Kidney epithelial cell (primary cell): ENCODE results near the gene YARS1. TPM values are rescaled to one million over a fixed set of nuclear protein-coding genes. Genes with fewer than 3 reads are reported as not detected.

ENCODE experiments used
- DNase-seq: peaks from one replicate; pipeline ENCODE4 v3.0.0-alpha.2; 2010; ENCODE audit warnings: low read depth
- H3K27me3 ChIP-seq: 2 replicates; pipeline ENCODE4 v1.6.0; 2011; ENCODE audit warnings: low read length; ENCODE audit not compliant: control insufficient read depth, insufficient read depth
- H3K36me3 ChIP-seq: 2 replicates; pipeline ENCODE4 v1.5.1; 2011; ENCODE audit warnings: low read length; ENCODE audit not compliant: control insufficient read depth, insufficient read depth
- H3K4me3 ChIP-seq: 2 replicates; pipeline ENCODE4 v1.5.1; 2011; ENCODE audit warnings: low read depth, mild to moderate bottlenecking, control low read depth, low read length
- total RNA-seq: library from RNA; depleted of rRNA; stranded (reverse); fragments of >200 nt; gene quantifications from 2 replicates; pipeline ENCODE4 v1.2.3, GENCODE V29; 2015
- TF ChIP-seq, protein P1 (sequence below): IDR thresholded peaks from 2 replicates; pipeline ENCODE4 v1.5.1; 2011; ENCODE audit warnings: mild to moderate bottlenecking, moderate library complexity, low read length, control low read depth, inconsistent platforms; ENCODE audit not compliant: insufficient read depth, poor library complexity, severe bottlenecking

The YARS1 gene
- total RNA-seq, 1 donor from 2014 or later, result 167 TPM

DNA sequence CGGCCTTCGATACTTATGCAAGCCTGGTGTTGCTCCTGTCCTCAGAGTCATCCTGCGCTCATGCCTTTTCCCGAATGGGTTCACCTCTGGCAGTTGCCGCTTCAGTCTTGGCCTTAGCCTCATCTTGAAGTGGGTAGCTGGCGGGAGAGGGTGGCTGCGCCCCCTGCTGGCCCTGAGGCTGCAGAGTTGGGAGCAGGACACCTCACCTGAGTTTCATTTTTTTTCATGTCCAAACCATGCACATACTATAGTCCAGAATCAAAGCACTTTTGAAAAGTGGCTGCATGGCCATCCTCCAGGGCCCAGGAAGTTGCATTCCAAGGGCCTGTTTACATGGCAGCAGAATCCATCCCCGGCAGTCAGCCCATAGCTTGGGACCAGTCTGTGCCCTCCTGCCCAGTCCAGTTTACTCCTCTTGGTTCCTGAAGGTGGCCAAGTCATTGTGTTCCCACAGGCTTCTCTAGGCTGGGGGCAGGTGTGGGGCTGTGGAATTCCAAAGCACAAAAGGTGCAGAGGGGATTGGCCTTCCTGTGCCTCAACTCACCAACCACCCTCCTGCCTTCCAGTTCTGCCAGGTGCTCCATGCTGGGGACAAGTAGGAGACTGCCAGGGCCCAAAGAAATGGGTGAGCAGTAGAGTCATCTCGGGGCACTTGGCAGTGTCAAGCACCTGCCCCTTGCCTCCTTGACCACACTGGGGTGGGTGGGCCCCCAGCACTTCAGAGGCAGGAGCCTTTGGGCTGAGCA, 44.0 kb downstream of the YARS1 start:
- Histone ChIP-seq H3K27me3 (no peaks in the 10 kb centered on the region), H3K36me3 (peaks cover 6% of the 10 kb centered on the region), H3K4me3 (no peak overlapping the region)
- TF ChIP-seq, protein P1, sequence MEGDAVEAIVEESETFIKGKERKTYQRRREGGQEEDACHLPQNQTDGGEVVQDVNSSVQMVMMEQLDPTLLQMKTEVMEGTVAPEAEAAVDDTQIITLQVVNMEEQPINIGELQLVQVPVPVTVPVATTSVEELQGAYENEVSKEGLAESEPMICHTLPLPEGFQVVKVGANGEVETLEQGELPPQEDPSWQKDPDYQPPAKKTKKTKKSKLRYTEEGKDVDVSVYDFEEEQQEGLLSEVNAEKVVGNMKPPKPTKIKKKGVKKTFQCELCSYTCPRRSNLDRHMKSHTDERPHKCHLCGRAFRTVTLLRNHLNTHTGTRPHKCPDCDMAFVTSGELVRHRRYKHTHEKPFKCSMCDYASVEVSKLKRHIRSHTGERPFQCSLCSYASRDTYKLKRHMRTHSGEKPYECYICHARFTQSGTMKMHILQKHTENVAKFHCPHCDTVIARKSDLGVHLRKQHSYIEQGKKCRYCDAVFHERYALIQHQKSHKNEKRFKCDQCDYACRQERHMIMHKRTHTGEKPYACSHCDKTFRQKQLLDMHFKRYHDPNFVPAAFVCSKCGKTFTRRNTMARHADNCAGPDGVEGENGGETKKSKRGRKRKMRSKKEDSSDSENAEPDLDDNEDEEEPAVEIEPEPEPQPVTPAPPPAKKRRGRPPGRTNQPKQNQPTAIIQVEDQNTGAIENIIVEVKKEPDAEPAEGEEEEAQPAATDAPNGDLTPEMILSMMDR, result peak; percentile 97
- DNase-seq, result no peak

DNA sequence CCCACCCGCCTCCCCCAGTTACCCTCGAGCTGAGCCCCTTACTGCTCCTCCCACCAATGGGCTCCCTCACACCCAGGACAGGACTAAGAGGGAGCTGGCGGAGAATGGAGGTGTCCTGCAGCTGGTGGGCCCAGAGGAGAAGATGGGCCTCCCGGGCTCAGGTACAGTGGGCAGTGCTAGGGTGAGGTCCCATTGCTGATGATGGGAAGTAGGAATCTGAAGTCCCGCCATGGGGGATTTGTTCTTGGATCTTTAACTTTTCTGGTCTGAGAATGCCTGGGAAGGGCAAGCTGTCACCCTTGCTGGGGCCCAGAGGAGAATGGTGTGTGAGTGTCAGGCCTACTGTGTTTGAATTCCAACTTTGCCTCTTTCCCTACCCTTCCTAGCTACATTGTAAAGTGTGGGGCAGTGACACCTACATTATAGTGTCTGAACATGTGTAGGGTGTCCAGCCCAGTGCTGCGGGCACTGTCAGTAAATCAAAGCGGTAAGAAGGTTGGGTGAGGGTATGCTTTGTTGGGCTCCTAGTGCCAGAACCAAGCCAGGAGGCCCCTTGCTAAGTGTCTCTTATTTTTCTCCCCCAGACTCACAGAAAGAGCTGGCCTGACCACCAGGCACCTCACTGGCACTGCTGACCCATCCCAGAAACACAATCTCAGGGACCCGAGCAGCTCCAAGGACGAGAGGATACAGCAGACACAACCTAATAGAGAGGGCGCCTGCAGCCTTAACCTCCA, 44.7 kb downstream of the YARS1 start:
- Histone ChIP-seq H3K36me3 (peaks cover 5% of the 10 kb centered on the region), H3K27me3 (no peaks in the 10 kb centered on the region)
- no peak for DNase-seq

DNA sequence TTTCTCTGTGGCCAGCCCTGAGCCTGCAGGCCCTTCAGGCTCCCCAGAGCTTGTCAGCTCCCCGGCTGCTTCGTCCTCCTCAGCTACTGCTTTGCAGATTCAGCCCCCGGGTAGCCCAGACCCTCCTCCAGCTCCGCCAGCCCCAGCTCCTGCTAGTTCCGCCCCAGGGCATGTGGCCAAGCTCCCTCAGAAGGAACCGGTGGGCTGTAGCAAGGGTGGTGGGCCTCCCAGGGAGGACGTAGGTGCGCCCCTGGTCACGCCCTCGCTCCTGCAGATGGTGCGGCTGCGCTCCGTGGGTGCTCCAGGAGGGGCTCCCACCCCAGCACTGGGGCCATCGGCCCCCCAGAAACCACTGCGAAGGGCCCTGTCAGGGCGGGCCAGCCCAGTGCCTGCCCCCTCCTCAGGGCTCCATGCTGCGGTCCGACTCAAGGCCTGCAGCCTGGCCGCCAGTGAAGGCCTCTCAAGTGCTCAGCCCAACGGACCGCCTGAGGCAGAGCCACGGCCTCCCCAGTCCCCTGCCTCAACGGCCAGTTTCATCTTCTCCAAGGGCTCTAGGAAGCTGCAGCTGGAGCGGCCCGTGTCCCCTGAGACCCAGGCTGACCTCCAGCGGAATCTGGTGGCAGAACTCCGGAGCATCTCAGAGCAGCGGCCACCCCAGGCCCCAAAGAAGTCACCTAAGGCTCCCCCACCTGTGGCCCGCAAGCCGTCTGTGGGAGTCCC, 45.4 kb downstream of the YARS1 start:
- TF ChIP-seq, protein P1, result no peak
- no peak overlapping the region for H3K4me3 ChIP-seq
- peaks cover 5% of the 10 kb centered on the region for H3K36me3 ChIP-seq
- DNase-seq, result no peak
- no peaks in the 10 kb centered on the region for H3K27me3 ChIP-seq

More for the DNA sequence above, 44.7 kb downstream of the YARS1 start:
- no peak overlapping the region for H3K4me3 ChIP-seq
- TF ChIP-seq, protein P1, result no peak

- peaks cover 5% of the 10 kb centered on the region for H3K36me3 ChIP-seq
- no peak for DNase-seq
- TF ChIP-seq, protein P1, result no peak
- H3K27me3 ChIP-seq, result no peaks in the 10 kb centered on the region
- no peak overlapping the region for H3K4me3 ChIP-seq
Observed at GRCh38 chr1:32770741-32771548, 46.2 kb downstream of the YARS1 start.

DNA sequence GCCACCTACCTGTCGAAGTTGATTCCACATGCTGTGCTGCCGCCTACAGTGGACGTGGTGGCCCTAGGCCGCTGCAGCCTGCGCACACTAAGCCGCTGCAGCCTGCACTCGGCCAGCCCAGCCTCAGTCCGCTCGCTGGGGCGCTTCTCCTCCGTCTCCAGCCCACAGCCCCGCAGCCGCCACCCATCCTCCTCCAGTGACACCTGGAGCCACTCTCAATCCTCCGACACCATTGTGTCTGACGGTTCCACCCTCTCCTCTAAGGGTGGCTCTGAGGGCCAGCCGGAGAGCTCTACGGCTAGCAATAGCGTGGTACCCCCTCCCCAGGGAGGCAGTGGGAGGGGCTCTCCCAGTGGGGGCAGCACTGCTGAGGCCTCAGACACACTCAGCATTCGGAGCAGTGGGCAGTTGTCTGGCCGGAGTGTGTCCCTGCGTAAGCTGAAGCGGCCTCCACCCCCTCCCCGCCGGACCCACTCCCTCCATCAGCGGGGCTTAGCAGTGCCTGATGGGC, 46.9 kb downstream of the YARS1 start:
- TF ChIP-seq, protein P1, result no peak
- Histone ChIP-seq H3K36me3 (peaks cover 1% of the 10 kb centered on the region), H3K27me3 (no peaks in the 10 kb centered on the region), H3K4me3 (no peak overlapping the region)
- no peak for DNase-seq
